Measurements from ENCODE around the gene BAZ2A.

GRCh38 chr12:56626701-56627100 is 3.4 kb downstream of the BAZ2A start:
- TF ChIP-seq, protein P1, sequence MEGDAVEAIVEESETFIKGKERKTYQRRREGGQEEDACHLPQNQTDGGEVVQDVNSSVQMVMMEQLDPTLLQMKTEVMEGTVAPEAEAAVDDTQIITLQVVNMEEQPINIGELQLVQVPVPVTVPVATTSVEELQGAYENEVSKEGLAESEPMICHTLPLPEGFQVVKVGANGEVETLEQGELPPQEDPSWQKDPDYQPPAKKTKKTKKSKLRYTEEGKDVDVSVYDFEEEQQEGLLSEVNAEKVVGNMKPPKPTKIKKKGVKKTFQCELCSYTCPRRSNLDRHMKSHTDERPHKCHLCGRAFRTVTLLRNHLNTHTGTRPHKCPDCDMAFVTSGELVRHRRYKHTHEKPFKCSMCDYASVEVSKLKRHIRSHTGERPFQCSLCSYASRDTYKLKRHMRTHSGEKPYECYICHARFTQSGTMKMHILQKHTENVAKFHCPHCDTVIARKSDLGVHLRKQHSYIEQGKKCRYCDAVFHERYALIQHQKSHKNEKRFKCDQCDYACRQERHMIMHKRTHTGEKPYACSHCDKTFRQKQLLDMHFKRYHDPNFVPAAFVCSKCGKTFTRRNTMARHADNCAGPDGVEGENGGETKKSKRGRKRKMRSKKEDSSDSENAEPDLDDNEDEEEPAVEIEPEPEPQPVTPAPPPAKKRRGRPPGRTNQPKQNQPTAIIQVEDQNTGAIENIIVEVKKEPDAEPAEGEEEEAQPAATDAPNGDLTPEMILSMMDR (conservative IDR thresholded peaks at IDR 0.05; ENCODE audit: low read length): no peak
- no peak for TF ChIP-seq EZH2phosphoT487 (IDR thresholded peaks at IDR 0.05; ENCODE audit: borderline replicate concordance, low read depth, low read length)
